NCI-H774 (cell line): ENCODE measurements around the gene TMEFF1.
"Not testable (repeated sequence)": the region's sequence is repeated elsewhere in the genome, so short reads cannot be mapped to it uniquely, and the experiment has no call there.

Experiments
- DNase-seq: peaks from one replicate; lab custom pipeline; 2025; lab: John Stamatoyannopoulos, UW

The TMEFF1 gene

GRCh38 chr9:100492952-100493351 lies 20.0 kb downstream of the TMEFF1 start:
- DNase-seq, result no peak

- no peak for DNase-seq
Measured at GRCh38 chr9:100498592-100498991, 25.6 kb downstream of the TMEFF1 start.

- no peak for DNase-seq
Measured at GRCh38 chr9:100499460-100499859, 26.5 kb downstream of the TMEFF1 start.

GRCh38 chr9:100499866-100500265 lies 26.9 kb downstream of the TMEFF1 start:
- DNase-seq, result no peak

- no peak for DNase-seq
Measured at GRCh38 chr9:100505564-100506159, 32.7 kb downstream of the TMEFF1 start.

GRCh38 chr9:100507350-100507749 lies 34.4 kb downstream of the TMEFF1 start:
- not testable (repeated sequence) for DNase-seq

GRCh38 chr9:100511205-100511604 lies 38.3 kb downstream of the TMEFF1 start:
- DNase-seq, result no peak

GRCh38 chr9:100515578-100516494 lies 42.9 kb downstream of the TMEFF1 start:
- DNase-seq, result no peak

GRCh38 chr9:100521282-100521681 lies 48.3 kb downstream of the TMEFF1 start:
- DNase-seq, result no peak

GRCh38 chr9:100525563-100525962 lies 52.6 kb downstream of the TMEFF1 start:
- no peak for DNase-seq

GRCh38 chr9:100527180-100527794 lies 54.3 kb downstream of the TMEFF1 start:
- DNase-seq, result not testable (repeated sequence)

GRCh38 chr9:100534401-100534800 lies 61.5 kb downstream of the TMEFF1 start:
- no peak for DNase-seq

- no peak for DNase-seq
Measured at GRCh38 chr9:100540327-100540726, 67.4 kb downstream of the TMEFF1 start.

- DNase-seq, result no peak
Measured at GRCh38 chr9:100549048-100549447, 76.1 kb downstream of the TMEFF1 start.

GRCh38 chr9:100554935-100555401 lies 82.0 kb downstream of the TMEFF1 start:
- no peak for DNase-seq

GRCh38 chr9:100555471-100555870 lies 82.5 kb downstream of the TMEFF1 start:
- no peak for DNase-seq

GRCh38 chr9:100557053-100557452 lies 84.1 kb downstream of the TMEFF1 start:
- no peak for DNase-seq

GRCh38 chr9:100561256-100561655 lies 88.3 kb downstream of the TMEFF1 start:
- DNase-seq, result no peak

- no peak for DNase-seq
Measured at GRCh38 chr9:100567856-100568255, 94.9 kb downstream of the TMEFF1 start.

- DNase-seq, result no peak
Measured at GRCh38 chr9:100573655-100574260, 100.8 kb downstream of the TMEFF1 start.

GRCh38 chr9:100575006-100575405 lies 102.1 kb downstream of the TMEFF1 start:
- DNase-seq, result no peak

- no peak for DNase-seq
Measured at GRCh38 chr9:100575765-100576386, 102.9 kb downstream of the TMEFF1 start.
